Thymus (tissue), 11 donors: ENCODE data around the gene CD74. TPM values are rescaled to one million over a fixed set of nuclear protein-coding genes. Genes with fewer than 3 reads are reported as not detected.

Source experiments
- DNase-seq, 9 donors: peaks; one replicate each; pipeline ENCODE4 v3.0.0-alpha.2; 2013; ENCODE audit warnings: low spot score in 9 of 9, low read depth in 6 of 9, missing footprints in 1 of 9
- H3K27ac ChIP-seq, 2 donors: one replicate each; pipeline ENCODE4 v1.5.1; 2013; ENCODE audit warnings: control low read depth in 1 of 2, low read depth in 1 of 2, low read length in 1 of 2, mild to moderate bottlenecking in 1 of 2, moderate library complexity in 1 of 2
- H3K27me3 ChIP-seq, 2 donors: one replicate each; pipeline ENCODE4 v1.5.1; 2013; ENCODE audit warnings: low read length in 1 of 2; ENCODE audit not compliant: control insufficient read depth in 2 of 2, insufficient read depth in 1 of 2
- H3K36me3 ChIP-seq, 2 donors: one replicate each; pipeline ENCODE4 v1.5.1; 2013; ENCODE audit warnings: low read length in 1 of 2, mild to moderate bottlenecking in 1 of 2, moderate library complexity in 1 of 2; ENCODE audit not compliant: control insufficient read depth in 2 of 2, insufficient read depth in 2 of 2
- H3K4me1 ChIP-seq, 2 donors: one replicate each; pipeline ENCODE4 v1.5.1; 2013; ENCODE audit warnings: low read length in 2 of 2; ENCODE audit not compliant: control insufficient read depth in 2 of 2, insufficient read depth in 2 of 2
- H3K4me3 ChIP-seq, 2 donors: one replicate each; pipeline ENCODE4 v1.5.1; 2013; ENCODE audit warnings: low read length in 2 of 2, control low read depth in 1 of 2, mild to moderate bottlenecking in 1 of 2
- H3K9me3 ChIP-seq, 2 donors: one replicate each; pipeline ENCODE4 v1.5.1; 2013; ENCODE audit warnings: low read length in 1 of 2, mild to moderate bottlenecking in 1 of 2; ENCODE audit not compliant: control insufficient read depth in 2 of 2, insufficient read depth in 1 of 2
- WGBS: extraction: QIAGEN DNeasy Blood & Tissue Kit; methylation state at CpG from one replicate; pipeline ENCODE4 v1.1.7; 2013; 5-methylcytosine and 5-hydroxymethylcytosine counted together
- polyA plus RNA-seq: library from polyadenylated mRNA; stranded (reverse); fragments of 200-250 nt; gene quantifications from one replicate; pipeline ENCODE4 v1.2.3, GENCODE V29; 2013
- total RNA-seq: library from RNA; stranded (reverse); fragments of 120-200 nt; gene quantifications from one replicate; pipeline ENCODE4 v1.2.4, GENCODE V29; 2013
- donor health status: healthy.

The CD74 gene
- total and polyA plus RNA-seq, 2 donors, result 1,741 to 2,730 TPM

GRCh38 chr5:150352244-150353031 lies 60.3 kb downstream of the CD74 start:
- peaks cover 4 to 10% of the 10 kb centered on the region in 2 donors for H3K4me1 ChIP-seq
- H3K27me3 ChIP-seq, result no peaks in the 10 kb centered on the region
- no peak for DNase-seq
- H3K36me3 ChIP-seq, result no peaks in the 10 kb centered on the region
- H3K9me3 ChIP-seq, result no peaks in the 10 kb centered on the region
- WGBS, result 95% methylated on average over 6 of the region's 6 CpGs
- H3K27ac ChIP-seq, result no peak overlapping the region
- H3K4me3 ChIP-seq, result no peak overlapping the region

Other genes starting within 250 kb of the CD74 start
- gene CDX1, start 246.1 kb downstream of the CD74 start, total RNA-seq, result 0.85 TPM
- gene CDX1, start 246.1 kb downstream of the CD74 start, polyA plus RNA-seq, result 1.3 TPM
- under 0.01 TPM for gene SLC6A7, start 222.8 kb downstream of the CD74 start, total RNA-seq
- 0.07 TPM for gene SLC6A7, start 222.8 kb downstream of the CD74 start, polyA plus RNA-seq
- 0.09 TPM for gene CAMK2A, start 123.1 kb downstream of the CD74 start, total RNA-seq
- gene CAMK2A, start 123.1 kb downstream of the CD74 start, polyA plus RNA-seq, result 0.39 TPM
- 0.76 TPM for gene ARSI, start 110.0 kb downstream of the CD74 start, total RNA-seq
- gene ARSI, start 110.0 kb downstream of the CD74 start, polyA plus RNA-seq, result 0.59 TPM
- 18.2 TPM for gene TCOF1, start 55.2 kb downstream of the CD74 start, total RNA-seq
- gene TCOF1, start 55.2 kb downstream of the CD74 start, polyA plus RNA-seq, result 17.7 TPM
- gene RPS14, start 36.8 kb upstream of the CD74 start, total RNA-seq, result 3,141 TPM
- gene RPS14, start 36.8 kb upstream of the CD74 start, polyA plus RNA-seq, result 4,031 TPM
- gene NDST1, start 95.2 kb upstream of the CD74 start, total RNA-seq, result 2.8 TPM
- 6.4 TPM for gene NDST1, start 95.2 kb upstream of the CD74 start, polyA plus RNA-seq
- 1.5 TPM for gene SYNPO, start 227.8 kb upstream of the CD74 start, total RNA-seq
- 10.0 TPM for gene SYNPO, start 227.8 kb upstream of the CD74 start, polyA plus RNA-seq
- gene MYOZ3, start 248.3 kb upstream of the CD74 start, total RNA-seq, result 0.47 TPM
- gene MYOZ3, start 248.3 kb upstream of the CD74 start, polyA plus RNA-seq, result 0.25 TPM